ENCODE measurements around the gene PIAS2. TPM values are rescaled to one million over a fixed set of nuclear protein-coding genes. Genes with fewer than 3 reads are reported as not detected.

Gene PIAS2
- 23.1 and 33.8 TPM in 2 replicates for total RNA-seq

GRCh38 chr18:46917108-46917802, at the start of gene PIAS2, which contains the start of gene KATNAL2:
PIAS2 (minus strand) TSS chr18:46917507; CDS start chr18:46917345, 162 bp downstream.
KATNAL2 (plus strand) TSS chr18:46917602; CDS start chr18:46946873, 29,271 bp downstream.

GRCh38 chr18:46756559-46757201, 160.6 kb downstream of the PIAS2 start, which contains the start of gene ST8SIA5:
ST8SIA5 (minus strand) TSS chr18:46757053; CDS start chr18:46756508, 545 bp downstream.

Other genes with a start within 250 kb of the PIAS2 start
- gene ST8SIA5, start 160.5 kb downstream of the PIAS2 start, total RNA-seq = under 0.01 and 0.20 TPM in 2 replicates
- 2.5 and 4.8 TPM in 2 replicates for gene KATNAL2, start 95 bp upstream of the PIAS2 start, total RNA-seq
- gene ELOA2, start 118.1 kb upstream of the PIAS2 start, total RNA-seq = not detected in 2 replicates
- 13.2 and 16.2 TPM in 2 replicates for gene HDHD2, start 233.0 kb upstream of the PIAS2 start, total RNA-seq

Data from subcutaneous preadipocyte (primary cell).